Spleen (tissue), 11 donors: ENCODE data around the gene BCL11B. TPM values are rescaled to one million over a fixed set of nuclear protein-coding genes. Genes with fewer than 3 reads are reported as not detected.

Experiments
- DNase-seq: peaks from one replicate; pipeline ENCODE4 v3.0.0-alpha.2; 2020
- H3K27ac ChIP-seq, 8 donors: fragments of 200-600 bp; sonication (generic) in 7 of 8; 1 replicate in 4 of 8; 2 replicates in 4 of 8; pipeline versions ENCODE4 v1.5.0 to v1.8.0; 2016 to 2021; ENCODE audit warnings: inconsistent platforms in 4 of 8, mild to moderate bottlenecking in 4 of 8, moderate library complexity in 1 of 8
- H3K27me3 ChIP-seq, 7 donors: fragments of 200-600 bp; sonication (generic) in 6 of 7; replicated peaks in 1 of 7; 1 replicate in 4 of 7; 2 replicates in 3 of 7; pipeline versions ENCODE4 v1.5.0 to v1.8.0; 2016 to 2021; ENCODE audit warnings: inconsistent platforms in 3 of 7, mild to moderate bottlenecking in 1 of 7
- H3K36me3 ChIP-seq, 6 donors: fragments of 200-600 bp; sonication (generic) in 5 of 6; 1 replicate in 4 of 6; 2 replicates in 2 of 6; pipeline versions ENCODE4 v1.5.0 to v1.8.0; 2016 to 2021; ENCODE audit warnings: inconsistent platforms in 2 of 6
- H3K4me1 ChIP-seq, 6 donors: fragments of 200-600 bp; sonication (generic) in 5 of 6; 1 replicate in 3 of 6; 2 replicates in 3 of 6; pipeline versions ENCODE4 v1.5.0 to v1.8.0; 2016 to 2021; ENCODE audit warnings: inconsistent platforms in 3 of 6
- H3K4me3 ChIP-seq, 8 donors: fragments of 200-600 bp; sonication (generic) in 7 of 8; 1 replicate in 4 of 8; 2 replicates in 4 of 8; pipeline versions ENCODE4 v1.5.0 to v1.8.0; 2016 to 2021; ENCODE audit warnings: inconsistent platforms in 4 of 8, mild to moderate bottlenecking in 4 of 8, moderate library complexity in 2 of 8
- H3K9me3 ChIP-seq, 8 donors: fragments of 200-600 bp; sonication (generic) in 7 of 8; 1 replicate in 4 of 8; 2 replicates in 4 of 8; pipeline versions ENCODE4 v1.5.0 to v1.8.0; 2016 to 2021; ENCODE audit warnings: inconsistent platforms in 4 of 8
- POLR2A ChIP-seq, 3 donors: fragments of 450-650 bp; IDR thresholded peaks; one replicate each; pipeline ENCODE4 v1.5.1; 2017; ENCODE audit warnings: antibody characterized with exemption in 3 of 3, mild to moderate bottlenecking in 1 of 3
- POLR2AphosphoS5 ChIP-seq, 3 donors: sonication (generic); formaldehyde crosslinking; IDR thresholded peaks; one replicate each; pipeline ENCODE4 v1.5.1; 2017; ENCODE audit warnings: antibody characterized with exemption in 3 of 3
- WGBS, 5 donors: extraction: QIAGEN DNeasy Blood & Tissue Kit in 3 of 5; methylation state at CpG; one replicate each; pipeline versions ENCODE4 v1.1.5 to v1.1.7; 2013 to 2018; 5-methylcytosine and 5-hydroxymethylcytosine counted together
- intact Hi-C: fragments of 100-400 bp; cut with DNase I; formaldehyde crosslinking; loops from one replicate; pipeline ENCODE4 v1.15.0; 2023; ENCODE audit warnings: low total_unique reads
- polyA plus RNA-seq, 3 donors: library from polyadenylated mRNA; stranded (reverse); fragments of 200-250 nt; gene quantifications; one replicate each; pipeline ENCODE4 v1.2.1, GENCODE V29; 2013
- total RNA-seq, 7 donors: library from RNA; depleted of rRNA in 3 of 7; stranded (reverse); fragments of >200 nt in 3 of 7; fragmentation: NEBNext Ultra II Directional in 4 of 7; extraction: Animal tissue kit (Norgen Biotek cat#: 25700) in 4 of 7; gene quantifications; one replicate each; pipeline versions ENCODE4 v1.1.0 to v1.2.1, GENCODE V29; 2016 to 2021
- TF ChIP-seq, protein P1 (sequence below), 11 experiments: fragments of 200-600 bp in 7 of 11; fragments of 450-650 bp in 4 of 11; sonication (generic) in 4 of 11; IDR thresholded peaks in 8 of 11; conservative IDR thresholded peaks in 3 of 11; 1 replicate in 7 of 11; 2 replicates in 4 of 11; pipeline versions ENCODE4 v1.4.0 to v1.8.0; 2016 to 2021; ENCODE audit warnings: antibody characterized with exemption in 11 of 11, inconsistent platforms in 4 of 11, mild to moderate bottlenecking in 1 of 11
- donor health status: healthy with polysubstance abuse.
- donor health status: DM: no; HTN: no; CAD: no; lungs with moderate emphysema.
- donor health status: DM: no; HTN: no; CAD: no.
- donor health status: Bipolar disorder and iron deficiency.
- donor health status: healthy.
- donor health status: DM: no; HTN: no; CAD: no.
- donor health status: DM: yes; HTN: yes; CAD: no.

Gene BCL11B
- total and polyA plus RNA-seq, 10 donors = 0.74 to 21.1 (median 11.4) TPM

DNA sequence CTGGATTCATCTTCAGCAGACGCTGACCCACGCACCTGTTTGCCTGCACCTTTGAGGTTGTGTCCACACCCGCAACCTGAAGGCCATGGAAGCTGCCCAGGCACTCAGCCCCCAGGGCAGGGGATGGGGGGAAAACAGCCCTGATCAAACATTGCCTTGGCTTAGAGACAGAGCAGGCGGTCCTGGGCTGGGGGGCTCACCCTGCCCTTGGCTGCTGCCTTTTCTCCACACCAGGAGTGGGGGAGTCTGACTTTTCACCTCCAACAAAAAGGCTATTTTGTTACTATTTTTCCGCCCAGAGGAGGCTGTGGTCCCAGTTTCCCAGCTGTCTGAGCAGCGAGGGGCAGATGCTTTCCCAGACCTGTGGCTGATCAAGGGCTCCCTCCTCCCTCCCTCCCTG lies 24.2 kb downstream of the BCL11B start:
- DNase-seq = no peak

DNA sequence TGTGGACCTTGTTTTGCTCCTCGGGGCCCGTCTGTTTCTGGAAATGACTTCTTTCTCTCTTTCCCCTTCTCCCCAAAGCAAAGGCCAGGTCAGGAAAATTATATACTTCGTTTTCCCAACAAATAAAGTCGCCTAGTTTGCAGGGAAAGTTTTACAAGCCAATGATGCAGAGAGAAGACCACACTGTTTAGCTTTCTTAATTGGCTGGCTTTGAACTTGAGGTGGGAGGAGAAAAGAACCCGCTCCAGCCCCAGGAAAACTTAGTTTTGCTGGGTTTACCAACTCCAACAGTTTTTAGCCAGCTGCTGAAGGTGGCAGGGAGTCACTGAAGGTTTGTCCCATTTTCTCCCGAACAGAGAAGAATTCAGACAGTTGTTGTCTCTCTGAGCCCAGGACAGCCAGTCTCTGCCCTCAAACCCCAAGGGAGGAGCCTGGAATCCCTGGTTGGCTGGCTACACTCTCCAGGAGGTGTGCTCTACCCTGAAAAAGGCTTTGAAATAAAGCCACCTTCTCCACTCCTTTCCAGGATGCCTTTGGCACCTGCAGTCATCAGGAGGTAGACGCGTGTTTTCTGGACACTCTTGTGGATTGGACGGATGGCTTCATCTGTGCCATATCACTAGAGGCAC lies 24.8 kb downstream of the BCL11B start:
- Histone ChIP-seq H3K27me3 (peaks cover 0 to 91% (median 33%) of the 10 kb centered on the region in 7 donors), H3K4me3 (peak overlapping the region in 2 of 8 donors; percentile 14 to 55), H3K9me3 (no peaks in the 10 kb centered on the region), H3K27ac (peak overlapping the region in 7 of 8 donors; percentile 3 to 86 (median 69)), H3K36me3 (no peaks in the 10 kb centered on the region), H3K4me1 (peaks cover 0 to 78% (median 22%) of the 10 kb centered on the region in 6 donors)
- TF ChIP-seq POLR2A (IDR thresholded peaks at IDR 0.05) (no peak), POLR2AphosphoS5 (IDR thresholded peaks at IDR 0.05) (no peak)
- TF ChIP-seq, protein P1, sequence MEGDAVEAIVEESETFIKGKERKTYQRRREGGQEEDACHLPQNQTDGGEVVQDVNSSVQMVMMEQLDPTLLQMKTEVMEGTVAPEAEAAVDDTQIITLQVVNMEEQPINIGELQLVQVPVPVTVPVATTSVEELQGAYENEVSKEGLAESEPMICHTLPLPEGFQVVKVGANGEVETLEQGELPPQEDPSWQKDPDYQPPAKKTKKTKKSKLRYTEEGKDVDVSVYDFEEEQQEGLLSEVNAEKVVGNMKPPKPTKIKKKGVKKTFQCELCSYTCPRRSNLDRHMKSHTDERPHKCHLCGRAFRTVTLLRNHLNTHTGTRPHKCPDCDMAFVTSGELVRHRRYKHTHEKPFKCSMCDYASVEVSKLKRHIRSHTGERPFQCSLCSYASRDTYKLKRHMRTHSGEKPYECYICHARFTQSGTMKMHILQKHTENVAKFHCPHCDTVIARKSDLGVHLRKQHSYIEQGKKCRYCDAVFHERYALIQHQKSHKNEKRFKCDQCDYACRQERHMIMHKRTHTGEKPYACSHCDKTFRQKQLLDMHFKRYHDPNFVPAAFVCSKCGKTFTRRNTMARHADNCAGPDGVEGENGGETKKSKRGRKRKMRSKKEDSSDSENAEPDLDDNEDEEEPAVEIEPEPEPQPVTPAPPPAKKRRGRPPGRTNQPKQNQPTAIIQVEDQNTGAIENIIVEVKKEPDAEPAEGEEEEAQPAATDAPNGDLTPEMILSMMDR (IDR thresholded peaks at IDR 0.05 in 8 of 11, conservative IDR thresholded peaks at IDR 0.05 in 3 of 11) = no peak
- intact Hi-C loops = no loop called here
- 26 to 40% (median 38%) methylated on average over 9 of the region's 9 CpGs for WGBS, 5 donors
- DNase-seq = no peak

More for the DNA sequence above, 24.2 kb downstream of the BCL11B start:
- 75 to 76% (median 75%) methylated on average over 6 of the region's 6 CpGs for WGBS, 5 donors
- TF ChIP-seq POLR2AphosphoS5 (IDR thresholded peaks at IDR 0.05) = no peak
- no peak for TF ChIP-seq POLR2A (IDR thresholded peaks at IDR 0.05)
- TF ChIP-seq, protein P1 (IDR thresholded peaks at IDR 0.05 in 8 of 11, conservative IDR thresholded peaks at IDR 0.05 in 3 of 11) = no peak
- intact Hi-C loops = no loop called here
- H3K4me3 ChIP-seq = no peak overlapping the region
- H3K36me3 ChIP-seq = no peaks in the 10 kb centered on the region
- H3K27me3 ChIP-seq = peaks cover 0 to 91% (median 33%) of the 10 kb centered on the region in 7 donors
- H3K27ac ChIP-seq = peak overlapping the region in 7 of 8 donors; percentile 3 to 86 (median 69)
- H3K9me3 ChIP-seq = no peaks in the 10 kb centered on the region
- H3K4me1 ChIP-seq = peaks cover 0 to 78% (median 22%) of the 10 kb centered on the region in 6 donors

DNA sequence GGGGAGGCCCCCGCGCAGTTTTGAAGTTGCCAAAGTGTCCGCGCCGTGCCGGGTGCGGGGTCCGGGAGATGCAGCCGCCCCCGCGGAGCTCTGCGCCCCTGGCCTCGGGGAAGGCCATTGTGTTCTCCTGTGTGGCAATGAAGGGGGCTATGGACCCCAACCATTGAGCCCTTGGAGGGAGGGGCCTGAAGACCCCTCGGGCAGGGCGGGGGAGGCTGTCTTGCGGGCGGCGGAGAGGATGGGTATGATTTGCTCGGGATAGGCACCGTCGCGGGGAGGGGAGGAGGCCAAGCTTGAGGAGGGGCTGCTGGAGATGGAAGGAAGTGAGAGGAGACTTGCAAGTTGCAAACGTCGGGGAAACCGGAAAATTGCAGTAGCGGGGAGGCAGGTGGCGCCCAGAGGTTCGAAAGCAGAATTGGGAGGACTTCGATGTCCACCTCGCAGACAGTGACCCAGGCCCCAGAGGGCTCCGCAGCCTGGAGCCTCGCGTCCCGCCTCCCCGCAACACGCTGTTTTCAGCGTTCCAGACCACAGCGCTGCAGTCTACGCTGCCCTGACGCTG lies 25.4 kb downstream of the BCL11B start:
- TF ChIP-seq, protein P1 (IDR thresholded peaks at IDR 0.05 in 8 of 11, conservative IDR thresholded peaks at IDR 0.05 in 3 of 11) = no peak
- TF ChIP-seq POLR2AphosphoS5 (IDR thresholded peaks at IDR 0.05) = peak in 2 of 3 donors; percentile 8 to 36
- Histone ChIP-seq H3K4me3 (peak overlapping the region in 6 of 8 donors; percentile 12 to 55 (median 15)), H3K27me3 (peaks cover 0 to 95% (median 33%) of the 10 kb centered on the region in 7 donors), H3K27ac (peak overlapping the region in 7 of 8 donors; percentile 51 to 86 (median 69)), H3K36me3 (no peaks in the 10 kb centered on the region), H3K9me3 (no peaks in the 10 kb centered on the region), H3K4me1 (peaks cover 0 to 78% (median 22%) of the 10 kb centered on the region in 6 donors)
- intact Hi-C loops = no loop called here
- WGBS, 5 donors = 3 to 8% (median 7%) methylated on average over 39 to 40 of the region's 40 CpGs
- peak; percentile 76 for DNase-seq
